Measurements from ENCODE around the gene OR52L1.
A peak's percentile ranks its signal among the peaks of the same experiment; 100 is the strongest.

OR52L1 gene

DNA sequence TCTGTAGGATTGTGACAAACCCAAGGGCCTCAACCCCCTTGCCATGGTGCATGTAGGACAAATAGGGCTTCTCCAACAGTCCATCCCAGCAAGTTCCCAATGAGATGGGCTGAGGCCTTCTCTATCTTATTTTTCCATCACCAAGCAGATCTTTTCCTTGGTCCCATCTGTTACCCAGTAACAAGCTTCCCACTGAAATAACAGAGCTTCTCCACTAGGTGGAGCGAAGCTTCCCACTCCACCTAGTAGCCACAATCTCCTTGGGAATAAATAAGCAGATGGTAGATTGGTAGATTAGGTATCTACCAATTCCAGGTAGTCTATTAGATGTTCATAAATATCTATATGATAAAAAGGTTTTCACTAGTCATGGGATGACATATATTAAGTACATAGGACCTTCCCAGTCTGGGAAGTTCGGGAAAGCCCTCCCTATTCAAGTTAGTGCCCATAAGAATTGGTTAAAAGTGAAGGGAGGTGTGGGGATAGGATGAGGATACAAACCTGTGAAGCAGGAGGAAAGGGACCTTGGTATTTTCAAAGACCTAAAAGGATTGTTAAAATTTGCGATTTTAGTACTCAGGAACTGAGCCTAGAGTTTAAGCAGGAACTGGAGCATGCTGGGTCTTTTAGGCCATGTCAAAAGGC, 5.9 kb upstream of the OR52L1 start:
- Mint-ChIP-seq H3K4me3 (no peak overlapping the region), H3K27me3 (ENCODE audit: low read depth) (peaks cover 5% of the 10 kb centered on the region), H3K36me3 (ENCODE audit: low read depth) (no peaks in the 10 kb centered on the region), H3K4me1 (no peaks in the 10 kb centered on the region), H3K27ac (no peak overlapping the region), H3K9me3 (no peaks in the 10 kb centered on the region)
- TF ChIP-seq, protein P1, sequence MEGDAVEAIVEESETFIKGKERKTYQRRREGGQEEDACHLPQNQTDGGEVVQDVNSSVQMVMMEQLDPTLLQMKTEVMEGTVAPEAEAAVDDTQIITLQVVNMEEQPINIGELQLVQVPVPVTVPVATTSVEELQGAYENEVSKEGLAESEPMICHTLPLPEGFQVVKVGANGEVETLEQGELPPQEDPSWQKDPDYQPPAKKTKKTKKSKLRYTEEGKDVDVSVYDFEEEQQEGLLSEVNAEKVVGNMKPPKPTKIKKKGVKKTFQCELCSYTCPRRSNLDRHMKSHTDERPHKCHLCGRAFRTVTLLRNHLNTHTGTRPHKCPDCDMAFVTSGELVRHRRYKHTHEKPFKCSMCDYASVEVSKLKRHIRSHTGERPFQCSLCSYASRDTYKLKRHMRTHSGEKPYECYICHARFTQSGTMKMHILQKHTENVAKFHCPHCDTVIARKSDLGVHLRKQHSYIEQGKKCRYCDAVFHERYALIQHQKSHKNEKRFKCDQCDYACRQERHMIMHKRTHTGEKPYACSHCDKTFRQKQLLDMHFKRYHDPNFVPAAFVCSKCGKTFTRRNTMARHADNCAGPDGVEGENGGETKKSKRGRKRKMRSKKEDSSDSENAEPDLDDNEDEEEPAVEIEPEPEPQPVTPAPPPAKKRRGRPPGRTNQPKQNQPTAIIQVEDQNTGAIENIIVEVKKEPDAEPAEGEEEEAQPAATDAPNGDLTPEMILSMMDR (IDR thresholded peaks at IDR 0.05; ENCODE audit: unreplicated experiment in 3 of 3), result peak; percentile 48 to 54 (median 53)

DNA sequence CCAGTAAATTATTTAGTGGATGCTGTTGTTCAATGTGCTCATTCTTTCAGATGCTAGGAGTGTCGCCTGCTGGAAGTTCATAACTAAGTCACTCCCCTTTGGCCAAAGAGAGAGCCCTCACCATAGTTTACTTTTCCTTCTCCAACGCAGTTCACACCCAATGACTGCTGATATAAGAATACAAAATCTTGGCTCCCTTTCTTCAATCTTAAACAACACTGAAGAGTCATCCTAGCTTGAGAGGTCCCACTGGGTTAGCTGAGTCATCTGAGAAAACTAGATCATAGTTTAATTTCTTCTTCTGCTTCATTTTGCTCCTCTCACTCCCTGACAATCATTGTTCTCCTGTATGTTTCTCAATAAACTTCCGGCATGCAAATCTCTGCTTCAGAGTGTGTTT, 5.4 kb upstream of the OR52L1 start:
- TF ChIP-seq, protein P1 (IDR thresholded peaks at IDR 0.05; ENCODE audit: unreplicated experiment in 3 of 3), result no peak
- Mint-ChIP-seq H3K27me3 (ENCODE audit: low read depth) (peaks cover 5% of the 10 kb centered on the region), H3K9me3 (no peaks in the 10 kb centered on the region), H3K4me1 (no peaks in the 10 kb centered on the region), H3K27ac (no peak overlapping the region), H3K36me3 (ENCODE audit: low read depth) (no peaks in the 10 kb centered on the region), H3K4me3 (no peak overlapping the region)

DNA sequence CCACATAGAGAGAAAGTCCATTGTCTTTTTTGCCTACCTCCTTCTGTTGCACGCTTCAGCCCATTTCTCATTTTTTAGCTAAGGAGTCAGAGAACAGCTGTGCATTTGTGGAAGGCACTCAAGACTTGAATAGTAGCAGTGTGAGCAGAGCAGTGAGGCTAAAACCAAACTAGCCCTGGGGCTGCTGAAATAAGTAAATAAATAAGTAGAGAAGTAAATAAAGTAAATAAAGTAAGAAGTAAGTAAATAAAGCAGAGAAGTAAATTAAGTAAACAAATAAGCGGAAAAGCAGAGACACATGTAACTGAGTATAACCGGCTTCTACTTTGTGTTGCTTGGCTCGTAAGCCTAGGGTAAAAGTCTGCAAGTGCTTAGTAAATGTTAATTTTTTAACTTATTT, 2.4 kb upstream of the OR52L1 start:
- no peaks in the 10 kb centered on the region for H3K9me3 Mint-ChIP-seq
- peaks cover 5% of the 10 kb centered on the region for H3K27me3 Mint-ChIP-seq (ENCODE audit: low read depth)
- TF ChIP-seq, protein P1 (IDR thresholded peaks at IDR 0.05; ENCODE audit: unreplicated experiment in 3 of 3), result no peak
- H3K4me1 Mint-ChIP-seq, result no peaks in the 10 kb centered on the region
- no peak overlapping the region for H3K27ac Mint-ChIP-seq
- H3K4me3 Mint-ChIP-seq, result no peak overlapping the region
- no peaks in the 10 kb centered on the region for H3K36me3 Mint-ChIP-seq (ENCODE audit: low read depth)

DNA sequence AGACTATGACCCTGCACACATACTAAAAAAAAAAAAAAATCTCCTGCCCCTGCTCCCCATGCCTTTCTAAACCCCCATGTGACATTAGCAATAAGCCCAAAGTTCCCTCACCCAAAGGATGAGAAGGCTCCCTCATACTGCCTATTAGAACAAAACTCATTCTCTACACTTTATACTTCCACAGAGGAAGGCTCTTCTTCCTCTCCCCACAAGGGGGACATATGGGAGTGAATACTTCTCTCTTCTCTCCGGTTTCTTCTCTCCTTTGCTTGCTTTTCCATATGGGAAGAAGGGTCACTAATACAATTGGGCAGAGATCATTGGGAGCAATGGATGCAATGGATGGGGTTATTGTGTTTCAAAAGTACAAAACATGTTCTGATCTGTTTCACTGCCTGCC, 3.3 kb downstream of the OR52L1 start:
- Mint-ChIP-seq H3K4me1 (no peaks in the 10 kb centered on the region), H3K27me3 (ENCODE audit: low read depth) (no peaks in the 10 kb centered on the region), H3K36me3 (ENCODE audit: low read depth) (no peaks in the 10 kb centered on the region), H3K9me3 (peaks cover 10% of the 10 kb centered on the region), H3K27ac (no peak overlapping the region), H3K4me3 (no peak overlapping the region)
- TF ChIP-seq, protein P1 (IDR thresholded peaks at IDR 0.05; ENCODE audit: unreplicated experiment in 3 of 3), result no peak

DNA sequence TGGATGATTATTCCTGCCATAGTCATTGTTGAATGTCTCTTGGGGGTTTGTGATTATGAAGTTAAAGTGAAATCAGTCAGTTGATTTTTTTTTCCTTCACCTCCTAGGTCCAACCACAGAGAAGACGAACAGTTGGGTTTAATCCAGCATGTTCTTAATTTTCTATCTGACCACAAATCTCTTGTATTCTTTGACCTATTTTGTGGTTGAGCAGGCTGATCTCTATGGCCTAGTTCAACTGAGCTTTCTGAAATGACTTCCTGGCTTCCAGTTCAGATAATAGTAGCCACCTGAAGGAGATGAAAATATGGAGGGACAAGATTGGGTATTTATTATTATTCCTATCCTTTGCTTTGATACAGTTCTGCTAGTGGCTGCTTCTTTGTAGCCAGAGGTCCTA, 13.3 kb downstream of the OR52L1 start:
- Mint-ChIP-seq H3K4me1 (no peaks in the 10 kb centered on the region), H3K27me3 (ENCODE audit: low read depth) (no peaks in the 10 kb centered on the region)

DNA sequence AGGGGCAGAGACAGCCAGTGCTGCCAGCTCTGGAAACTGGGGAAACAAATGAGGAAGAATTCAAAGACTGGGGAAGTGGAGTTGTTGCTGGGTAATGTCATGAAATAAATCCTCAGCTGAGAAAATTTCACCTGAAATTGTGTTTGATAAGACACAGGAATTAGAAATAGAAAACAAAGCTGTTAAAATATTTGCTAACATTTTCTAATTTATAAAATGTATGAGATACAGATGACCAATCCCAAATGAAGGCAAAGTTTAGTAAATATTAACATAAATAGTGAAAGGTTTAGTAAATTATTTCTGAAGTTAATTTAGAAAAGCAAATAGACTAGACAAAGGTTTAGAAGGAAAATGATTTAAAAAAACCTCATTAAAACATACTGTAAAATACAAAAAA, 18.4 kb downstream of the OR52L1 start, which contains the start of gene OR56A5:
TSS of gene OR56A5 (minus strand) at position 101 of the 400 bp plus-strand sequence. CDS start at position 101, 0 bp downstream.
- TF ChIP-seq, protein P1 (IDR thresholded peaks at IDR 0.05; ENCODE audit: unreplicated experiment in 3 of 3), result no peak

More for the DNA sequence above, 13.3 kb downstream of the OR52L1 start:
- TF ChIP-seq, protein P1 (IDR thresholded peaks at IDR 0.05; ENCODE audit: unreplicated experiment in 3 of 3), result no peak
- no peak overlapping the region for H3K4me3 Mint-ChIP-seq
- H3K36me3 Mint-ChIP-seq (ENCODE audit: low read depth), result no peaks in the 10 kb centered on the region
- H3K9me3 Mint-ChIP-seq, result peaks cover 8% of the 10 kb centered on the region
- no peak overlapping the region for H3K27ac Mint-ChIP-seq

More for the DNA sequence above, 18.4 kb downstream of the OR52L1 start, which contains the start of gene OR56A5:
- Mint-ChIP-seq H3K9me3 (peaks cover 12% of the 10 kb centered on the region), H3K27ac (no peak within 1 kb of the TSS), H3K4me3 (no peak within 1 kb of the TSS), H3K4me1 (no peaks in the 10 kb centered on the region), H3K27me3 (ENCODE audit: low read depth) (no peaks in the 10 kb centered on the region), H3K36me3 (ENCODE audit: low read depth) (no peaks in the 10 kb centered on the region)

Measured in nephron (organoid).